ENCODE measurements around the gene EXOC6. TPM values are rescaled to one million over a fixed set of nuclear protein-coding genes. Genes with fewer than 3 reads are reported as not detected.

Gene EXOC6
- total and polyA plus RNA-seq, 10 of the 15 experiments (the other 5 are each of a cell fraction or from before 2014, with no cell fraction given): 7.6 to 53.8 (median 13.3) TPM

- in situ Hi-C loops (cut with MboI) (no loop called here), intact Hi-C loops (cut with micrococcal nuclease; ENCODE audit: unreplicated experiment) (loop anchor here (10.0 kb wide), 2 partner anchors 193 to 427 kb away; no protein-coding TSS in a partner anchor)
- H3K9ac ChIP-seq (ENCODE audit: control insufficient read depth, insufficient read depth, low read length): no peak overlapping the region
- ATAC-seq: no peak
- H3K27me3 ChIP-seq (replicated peaks in 1 of 2; ENCODE audit: control insufficient read depth in 2 of 2, insufficient read depth in 2 of 2, low read length in 1 of 2): peaks cover 20 to 21% of the 10 kb centered on the region in 2 experiments; a peak in 3 of 4 replicates
- ChIA-PET POLR2A (no interaction called here), SMC1A (ENCODE audit: uncharacterized antibody, unreplicated experiment) (interaction anchor here (0.5 to 1.4 kb wide), 3 partner anchors 179 to 275 kb away, joined by 3 to 6 read pairs (median 4); no protein-coding TSS in a partner anchor), RAD21 (ENCODE audit: unreplicated experiment) (interaction anchor here (1.2 to 1.9 kb wide), 2 partner anchors 214 to 275 kb away, joined by 4 to 5 read pairs; no protein-coding TSS in a partner anchor), CTCF (interaction anchor here (0.9 to 3.2 kb wide), 8 partner anchors 37 to 280 kb away, joined by 3 to 18 read pairs (median 6); no protein-coding TSS in a partner anchor)
- H2AFZ ChIP-seq (ENCODE audit: control insufficient read depth, low read depth, low read length): no peak overlapping the region
- 66% methylated on average over 5 of the region's 5 CpGs for WGBS (ENCODE audit: insufficient coverage, insufficient replicate concordance, low lambda C conversion rate, missing lambda C conversion rate)
- no peaks in the 10 kb centered on the region for H3K36me3 ChIP-seq (ENCODE audit: control insufficient read depth in 2 of 2, insufficient read depth in 2 of 2, low read length in 1 of 2)
- no peak overlapping the region for H3K4me2 ChIP-seq (ENCODE audit: control insufficient read depth, insufficient read depth)
- DNase-seq (ENCODE audit: low read depth, low spot score): no peak
- no peak overlapping the region for H3K4me3 ChIP-seq
- no peaks in the 10 kb centered on the region; the same call in 1 of the 2 replicates for H4K20me1 ChIP-seq (ENCODE audit: control insufficient read depth, insufficient read depth)
- FAIRE-seq: no peak
- peaks cover 18% of the 10 kb centered on the region for H3K4me1 ChIP-seq (ENCODE audit: control insufficient read depth, insufficient read depth, low read length)
- BruUV-seq (replicated peaks): no TSS peak
- no peaks in the 10 kb centered on the region for H3K79me2 ChIP-seq (ENCODE audit: control insufficient read depth, insufficient read depth, low read length)
- H3K27ac ChIP-seq (ENCODE audit: control insufficient read depth, insufficient read depth): no peak overlapping the region
- no peak for TF ChIP-seq BACH1 (IDR thresholded peaks at IDR 0.05; ENCODE audit: borderline replicate concordance)
- no peak for TF ChIP-seq GATAD2B (conservative IDR thresholded peaks at IDR 0.05; ENCODE audit: low read depth)
- TF ChIP-seq NFYA (IDR thresholded peaks at IDR 0.05; ENCODE audit: borderline replicate concordance, low read depth, low read length): no peak
- TF ChIP-seq SUZ12 (IDR thresholded peaks at IDR 0.05; ENCODE audit: unreplicated experiment): no peak
- TF ChIP-seq EED (IDR thresholded peaks at IDR 0.05; ENCODE audit: low read depth): no peak
- no peak for TF ChIP-seq PRDM15 (CRISPR knock-in tag; IDR thresholded peaks at IDR 0.05)
- no peak for TF ChIP-seq RELA (IDR thresholded peaks at IDR 0.05; ENCODE audit: borderline replicate concordance, partially characterized antibody)
- TF ChIP-seq FOXK2 (IDR thresholded peaks at IDR 0.05): no peak
- H3K9me3 ChIP-seq (replicated peaks; ENCODE audit: control insufficient read depth, insufficient read depth, low read length): no peaks in the 10 kb centered on the region
Measured at GRCh38 chr10:93077860-93078337, 229.6 kb downstream of the EXOC6 start.
